Naive thymus-derived CD8-positive, alpha-beta T cell (primary cell): ENCODE measurements around the gene ORC6. TPM values are rescaled to one million over a fixed set of nuclear protein-coding genes. Genes with fewer than 3 reads are reported as not detected.
A peak's percentile ranks its signal among the peaks of the same experiment; 100 is the strongest.

Experiments used
- ATAC-seq, 2 donors: fragments of 150-1000 bp; cut with Tn5 transposase in 1 of 2; sonication (Bioruptor Pico), chemical (Tn5 transposase) in 1 of 2; 1 replicate in 1 of 2; 2 replicates in 1 of 2; pipeline ENCODE4 v1.10.0; 2021; ENCODE audit warnings: mild to moderate bottlenecking in 2 of 2, moderate library complexity in 2 of 2
- POLR2A ChIA-PET: fragments of 350-600 bp; sonication (Branson Sonifier 250); formaldehyde crosslinking; loops from one replicate; lab custom pipeline; 2021; ENCODE audit warnings: antibody characterized with exemption; lab: Charles Lee
- DNase-seq, 10 donors: peaks; one replicate each; pipeline versions ENCODE4 v3.0.0 to v3.0.0-alpha.2; 2020 to 2022
- H3K27ac Mint-ChIP-seq, 10 donors: one replicate each; pipeline ENCODE4 v1.8.0; 2020 to 2022; ENCODE audit warnings: mild to moderate bottlenecking in 10 of 10, mixed read lengths in 10 of 10, moderate library complexity in 4 of 10, inconsistent platforms in 1 of 10
- H3K27me3 Mint-ChIP-seq, 5 donors: one replicate each; pipeline ENCODE4 v1.8.0; 2021 to 2022; ENCODE audit warnings: mixed read lengths in 5 of 5
- H3K36me3 Mint-ChIP-seq, 3 donors: one replicate each; pipeline ENCODE4 v1.8.0; 2020 to 2022; ENCODE audit warnings: mixed read lengths in 3 of 3, mild to moderate bottlenecking in 2 of 3, inconsistent platforms in 1 of 3
- H3K4me1 Mint-ChIP-seq, 4 donors: one replicate each; pipeline ENCODE4 v1.8.0; 2021 to 2022; ENCODE audit warnings: mixed read lengths in 4 of 4
- H3K4me3 Mint-ChIP-seq, 10 donors: one replicate each; pipeline ENCODE4 v1.8.0; 2020 to 2022; ENCODE audit warnings: mild to moderate bottlenecking in 10 of 10, mixed read lengths in 10 of 10, moderate library complexity in 6 of 10, inconsistent platforms in 1 of 10
- H3K9me3 Mint-ChIP-seq, 9 donors: one replicate each; pipeline ENCODE4 v1.8.0; 2020 to 2022; ENCODE audit warnings: mixed read lengths in 9 of 9, mild to moderate bottlenecking in 3 of 9, inconsistent platforms in 1 of 9, moderate library complexity in 1 of 9
- polyA plus RNA-seq, 3 donors: library from polyadenylated mRNA; unstranded; fragments of 300-500 nt; fragmentation: Illumina TruSeq; gene quantifications; one replicate each; pipeline ENCODE4 v1.2.3, GENCODE V29; 2021
- total RNA-seq, 8 experiments: library from RNA in 2 of 8; stranded (reverse) in 2 of 8; gene quantifications; one replicate each; pipeline ENCODE4 v1.2.3 and lab custom pipeline; 2021 to 2026

The ORC6 gene
- total and polyA plus RNA-seq, 5 experiments from 2014 or later = 0.32 to 3.4 (median 0.59) TPM

- Mint-ChIP-seq H3K27ac (peak overlapping the region in 5 of 10 donors; percentile 6 to 44 (median 24)), H3K4me1 (peaks cover 21 to 61% (median 51%) of the 10 kb centered on the region in 4 donors), H3K36me3 (peaks cover 0 to 1% (median 0%) of the 10 kb centered on the region in 3 donors), H3K27me3 (no peaks in the 10 kb centered on the region), H3K4me3 (no peak overlapping the region), H3K9me3 (no peaks in the 10 kb centered on the region)
- no peak for DNase-seq
- POLR2A ChIA-PET = no interaction called here
- ATAC-seq = no peak
Measured at GRCh38 chr16:46687486-46687885, 2.0 kb upstream of the ORC6 start.

DNA sequence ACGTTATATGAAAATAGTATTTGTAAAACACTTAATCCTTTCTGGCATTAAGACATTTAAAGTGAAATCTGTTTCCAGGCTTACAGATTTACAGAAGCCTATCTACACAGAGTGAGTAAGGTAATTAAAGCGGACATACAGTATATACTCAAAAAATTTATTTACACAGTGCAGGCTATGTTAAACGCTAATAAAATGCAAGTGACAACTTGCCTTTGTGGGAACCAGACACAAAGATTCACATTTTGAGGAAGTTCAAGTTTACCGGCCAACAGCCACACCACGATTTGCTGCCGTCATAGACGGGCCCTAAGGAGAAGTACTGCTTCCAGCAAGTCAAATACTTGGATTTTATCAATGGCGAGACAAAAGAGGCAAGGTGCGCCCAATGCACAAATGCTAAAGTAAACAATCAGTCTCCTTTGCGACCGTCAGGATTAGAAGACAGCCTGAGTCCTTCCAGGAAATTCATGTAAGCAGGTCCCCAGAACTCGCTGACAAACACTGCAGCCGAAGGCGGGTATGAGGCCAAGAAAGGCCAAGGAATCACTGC, 1.3 kb upstream of the ORC6 start:
- Mint-ChIP-seq H3K4me3 (no peak overlapping the region), H3K9me3 (no peaks in the 10 kb centered on the region), H3K4me1 (peaks cover 20 to 57% (median 47%) of the 10 kb centered on the region in 4 donors), H3K27me3 (no peaks in the 10 kb centered on the region), H3K36me3 (no peaks in the 10 kb centered on the region), H3K27ac (no peak overlapping the region)
- ATAC-seq (no peak), DNase-seq (no peak)
- POLR2A ChIA-PET = no interaction called here

DNA sequence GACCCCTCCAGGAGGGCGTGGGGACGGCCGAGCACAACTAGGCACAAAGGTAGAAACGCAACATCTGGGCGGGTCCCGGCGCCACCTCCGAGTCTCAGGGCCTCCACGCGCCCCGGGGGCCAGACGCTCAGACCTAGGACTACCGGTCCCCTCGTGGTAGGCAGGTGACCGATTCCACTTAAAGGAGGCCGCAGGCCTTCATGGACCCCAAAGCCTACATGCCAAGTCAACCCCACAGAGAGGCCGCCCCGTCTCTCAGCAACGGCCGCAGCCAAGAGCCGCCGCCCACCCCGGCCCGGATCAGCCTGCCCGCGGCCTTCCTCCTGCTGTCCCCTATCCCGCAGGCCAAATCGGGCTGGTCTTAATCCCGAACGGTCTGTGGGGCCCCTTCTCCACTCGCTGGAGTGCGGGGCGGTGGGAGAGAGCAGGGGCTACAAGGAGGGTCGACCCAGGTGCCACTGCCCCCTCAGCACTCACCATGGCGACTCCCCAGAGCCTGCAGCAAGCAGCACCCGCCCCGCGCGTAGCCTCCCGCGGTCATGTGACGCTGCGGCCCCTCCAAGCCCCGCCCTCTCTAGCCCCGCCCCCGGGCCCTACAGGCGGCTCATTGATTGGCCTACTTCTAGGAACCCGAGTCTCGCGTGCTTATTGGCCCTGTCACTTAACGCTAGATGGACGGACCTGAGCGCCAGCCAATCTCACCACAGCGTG, 650 bp upstream of the ORC6 start, which contains the start of gene VPS35:
Gene VPS35, minus strand, starts transcription at position 525 of the 711 bp plus-strand sequence. Its CDS starts 45 bp downstream, at position 480.
- Mint-ChIP-seq H3K4me1 (peaks cover 19 to 52% (median 42%) of the 10 kb centered on the region in 4 donors), H3K27ac (no peak within 1 kb of the TSS), H3K4me3 (no peak within 1 kb of the TSS), H3K27me3 (no peaks in the 10 kb centered on the region), H3K9me3 (no peaks in the 10 kb centered on the region), H3K36me3 (no peaks in the 10 kb centered on the region)
- DNase-seq = peak in 9 of 10 donors; percentile 98 to 100 (median 99)
- ATAC-seq = peak; percentile 89 to 90
- POLR2A ChIA-PET = interaction anchor here (2.0 kb wide), 1 partner anchor 284 kb away, joined by 7 read pairs; the partner anchor contains the start of gene DNAJA2

- H3K27ac Mint-ChIP-seq = peak overlapping the region in 1 of 10 donors; percentile 46
- POLR2A ChIA-PET = interaction anchor here (0.6 to 2.0 kb wide), 2 partner anchors 264 to 283 kb away, joined by 3 to 7 read pairs; partner anchors contain the start of gene DNAJA2
- H3K36me3 Mint-ChIP-seq = peaks cover 0 to under 1% (median 0%) of the 10 kb centered on the region in 3 donors
- peaks cover 14 to 35% (median 26%) of the 10 kb centered on the region in 4 donors for H3K4me1 Mint-ChIP-seq
- ATAC-seq = no peak
- H3K9me3 Mint-ChIP-seq = no peaks in the 10 kb centered on the region
- no peaks in the 10 kb centered on the region for H3K27me3 Mint-ChIP-seq
- no peak overlapping the region for H3K4me3 Mint-ChIP-seq
- DNase-seq = no peak
Measured at GRCh38 chr16:46690281-46691178, 1.1 kb downstream of the ORC6 start.

- Mint-ChIP-seq H3K4me3 (peak overlapping the region in 1 of 10 donors; percentile 50), H3K4me1 (peaks cover 12 to 24% (median 18%) of the 10 kb centered on the region in 4 donors), H3K27ac (peak overlapping the region in 1 of 10 donors; percentile 46), H3K36me3 (peaks cover 0 to 4% (median 4%) of the 10 kb centered on the region in 3 donors), H3K9me3 (no peaks in the 10 kb centered on the region), H3K27me3 (no peaks in the 10 kb centered on the region)
- ATAC-seq (no peak), DNase-seq (no peak)
- POLR2A ChIA-PET = no interaction called here
Measured at GRCh38 chr16:46691726-46692125, 2.3 kb downstream of the ORC6 start.

DNA sequence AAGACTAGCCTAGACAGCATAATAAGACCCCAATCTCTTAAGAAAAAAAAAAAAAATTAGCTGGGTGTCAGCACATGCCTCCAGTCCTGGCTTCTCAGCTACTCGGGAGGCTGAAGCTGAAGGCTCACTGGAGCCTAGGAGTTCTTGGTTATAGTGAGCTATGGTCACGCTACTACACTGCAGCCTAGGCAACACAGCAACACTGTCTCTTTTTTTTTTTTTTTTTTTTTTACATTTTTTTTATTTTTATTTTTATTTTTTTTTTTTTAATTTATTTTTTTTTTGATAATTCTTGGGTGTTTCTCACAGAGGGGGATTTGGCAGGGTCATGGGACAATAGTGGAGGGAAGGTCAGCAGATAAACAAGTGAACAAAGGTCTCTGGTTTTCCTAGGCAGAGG, 4.1 kb downstream of the ORC6 start:
- Mint-ChIP-seq H3K4me3 (no peak overlapping the region), H3K27ac (no peak overlapping the region), H3K4me1 (peaks cover 0 to 7% (median 2%) of the 10 kb centered on the region in 4 donors), H3K9me3 (no peaks in the 10 kb centered on the region), H3K27me3 (no peaks in the 10 kb centered on the region), H3K36me3 (peaks cover 0 to 6% (median 4%) of the 10 kb centered on the region in 3 donors)
- POLR2A ChIA-PET = interaction anchor here (1.2 kb wide), 1 partner anchor 16 kb away, joined by 5 read pairs; no protein-coding TSS in a partner anchor
- DNase-seq = no peak
- ATAC-seq = no peak

- H3K4me3 Mint-ChIP-seq = no peak overlapping the region
- no peaks in the 10 kb centered on the region for H3K27me3 Mint-ChIP-seq
- peaks cover 0 to 6% (median 4%) of the 10 kb centered on the region in 3 donors for H3K36me3 Mint-ChIP-seq
- ATAC-seq (no peak), DNase-seq (no peak)
- H3K27ac Mint-ChIP-seq = no peak overlapping the region
- peaks cover 0 to 7% (median 2%) of the 10 kb centered on the region in 4 donors for H3K4me1 Mint-ChIP-seq
- POLR2A ChIA-PET = no interaction called here
- no peaks in the 10 kb centered on the region for H3K9me3 Mint-ChIP-seq
Measured at GRCh38 chr16:46695937-46696336, 6.5 kb downstream of the ORC6 start.

- peak overlapping the region in 1 of 10 donors; percentile 16 for H3K27ac Mint-ChIP-seq
- no peak for ATAC-seq
- POLR2A ChIA-PET = no interaction called here
- H3K27me3 Mint-ChIP-seq = no peaks in the 10 kb centered on the region
- no peak for DNase-seq
- no peak overlapping the region for H3K4me3 Mint-ChIP-seq
- H3K9me3 Mint-ChIP-seq = no peaks in the 10 kb centered on the region
- peaks cover 0 to 6% (median 0%) of the 10 kb centered on the region in 4 donors for H3K4me1 Mint-ChIP-seq
- peaks cover 0 to 6% (median 4%) of the 10 kb centered on the region in 3 donors for H3K36me3 Mint-ChIP-seq
Measured at GRCh38 chr16:46696957-46697356, 7.5 kb downstream of the ORC6 start.

DNA sequence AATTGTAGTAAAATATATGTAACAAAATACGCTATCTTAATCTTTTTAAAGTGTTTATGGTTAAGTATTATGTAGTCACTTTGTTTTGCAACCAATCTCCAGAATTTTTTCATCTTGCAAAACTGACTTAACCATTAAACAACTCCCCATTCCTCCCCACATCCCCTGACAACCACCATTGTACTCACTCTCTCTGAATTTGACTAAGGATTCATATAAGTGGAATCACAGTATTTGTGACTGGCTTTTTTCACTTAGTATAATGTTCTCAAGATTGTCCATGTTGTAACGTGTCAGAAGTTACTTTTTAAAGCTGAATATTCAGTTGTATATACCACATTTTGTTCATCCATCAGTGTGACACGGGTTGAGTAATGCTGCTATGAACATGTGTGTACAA, 10.6 kb downstream of the ORC6 start:
- Mint-ChIP-seq H3K4me3 (no peak overlapping the region), H3K9me3 (no peaks in the 10 kb centered on the region), H3K36me3 (peaks cover 0 to 6% (median 4%) of the 10 kb centered on the region in 3 donors), H3K27me3 (no peaks in the 10 kb centered on the region), H3K4me1 (no peaks in the 10 kb centered on the region), H3K27ac (no peak overlapping the region)
- no peak for ATAC-seq
- no peak for DNase-seq
- POLR2A ChIA-PET = no interaction called here

DNA sequence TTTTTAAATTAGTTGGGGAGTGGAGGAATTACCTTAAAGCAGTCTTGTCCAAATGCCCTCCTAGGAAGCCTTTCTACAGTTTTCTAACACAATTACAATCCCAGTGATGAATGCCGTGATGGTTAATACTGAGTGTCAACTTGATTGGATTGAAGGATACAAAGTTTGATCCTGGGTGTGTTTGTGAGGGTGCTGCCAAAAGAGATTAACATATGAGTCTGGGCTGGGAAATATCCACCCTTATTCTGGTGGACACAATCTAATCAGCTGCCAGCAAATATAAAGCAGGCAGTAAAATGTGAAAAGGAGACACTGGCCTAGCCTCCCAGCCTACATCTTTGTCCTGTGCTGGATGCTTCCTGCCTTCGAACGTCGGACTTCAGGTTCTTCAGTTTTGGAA, 12.2 kb downstream of the ORC6 start:
- no peaks in the 10 kb centered on the region for H3K4me1 Mint-ChIP-seq
- POLR2A ChIA-PET = no interaction called here
- ATAC-seq (no peak), DNase-seq (no peak)
- H3K36me3 Mint-ChIP-seq = peaks cover 0 to 2% (median 0%) of the 10 kb centered on the region in 3 donors
- H3K4me3 Mint-ChIP-seq = no peak overlapping the region
- H3K9me3 Mint-ChIP-seq = no peaks in the 10 kb centered on the region
- no peak overlapping the region for H3K27ac Mint-ChIP-seq
- H3K27me3 Mint-ChIP-seq = no peaks in the 10 kb centered on the region

GRCh38 chr16:46702030-46702429, 12.6 kb downstream of the ORC6 start:
- Mint-ChIP-seq H3K27ac (no peak overlapping the region), H3K4me3 (no peak overlapping the region)
- ATAC-seq = no peak

GRCh38 chr16:46706642-46707041, 17.2 kb downstream of the ORC6 start:
- no peaks in the 10 kb centered on the region for H3K36me3 Mint-ChIP-seq
- H3K27me3 Mint-ChIP-seq = no peaks in the 10 kb centered on the region
- POLR2A ChIA-PET = no interaction called here
- H3K4me1 Mint-ChIP-seq = peaks cover 0 to 2% (median 0%) of the 10 kb centered on the region in 4 donors
- H3K9me3 Mint-ChIP-seq = no peaks in the 10 kb centered on the region
- H3K4me3 Mint-ChIP-seq = no peak overlapping the region
- ATAC-seq (no peak), DNase-seq (no peak)
- no peak overlapping the region for H3K27ac Mint-ChIP-seq

More at GRCh38 chr16:46702030-46702429, 12.6 kb downstream of the ORC6 start:
- Mint-ChIP-seq H3K4me1 (no peaks in the 10 kb centered on the region), H3K27me3 (no peaks in the 10 kb centered on the region), H3K9me3 (no peaks in the 10 kb centered on the region), H3K36me3 (peaks cover 0 to 2% (median 0%) of the 10 kb centered on the region in 3 donors)
- POLR2A ChIA-PET = no interaction called here
- DNase-seq = no peak
